HepG2 (cell line): ENCODE data around the gene RAP1GAP2. TPM values are rescaled to one million over a fixed set of nuclear protein-coding genes. Genes with fewer than 3 reads are reported as not detected.

Experiments used
- MAFF ChIP-seq: IDR thresholded peaks from 2 replicates; pipeline ENCODE4 v1.6.1; 2011; ENCODE audit warnings: low read depth, low read length, improper control_type of control experiment
- MED8 ChIP-seq: sonication (generic); formaldehyde crosslinking; IDR thresholded peaks from 2 replicates; pipeline ENCODE4 v1.8.1; 2023; ENCODE audit warnings: mild to moderate bottlenecking, missing genetic modification reagents; ENCODE audit not compliant: insufficient replicate concordance
- MTA1 ChIP-seq: sonication (generic); formaldehyde crosslinking; IDR thresholded peaks from 2 replicates; pipeline ENCODE4 v1.4.0; 2020; ENCODE audit warnings: missing genetic modification reagents, mild to moderate bottlenecking, borderline replicate concordance
- NFRKB ChIP-seq: fragments of 450-650 bp; IDR thresholded peaks from 2 replicates; pipeline ENCODE4 v1.6.1; 2017
- SRY ChIP-seq: sonication (generic); formaldehyde crosslinking; IDR thresholded peaks from 2 replicates; pipeline ENCODE4 v1.8.0; 2022; ENCODE audit warnings: mild to moderate bottlenecking, missing genetic modification reagents
- ZNF121 ChIP-seq: sonication (generic); formaldehyde crosslinking; IDR thresholded peaks from 2 replicates; pipeline ENCODE4 v1.5.0; 2020; ENCODE audit warnings: mild to moderate bottlenecking, missing genetic modification reagents
- ZNF878 ChIP-seq: sonication (generic); formaldehyde crosslinking; IDR thresholded peaks from 2 replicates; pipeline ENCODE4 v1.8.1; 2023; ENCODE audit warnings: mild to moderate bottlenecking, missing genetic modification reagents, moderate library complexity
- polyA plus RNA-seq, 8 experiments: library from polyadenylated mRNA; depleted of rRNA in 3 of 8; stranded (reverse) in 7 of 8; unstranded in 1 of 8; fragments of >200 nt; fragmentation: Illumina TruSeq in 4 of 8; extraction: Trizol in 4 of 8; gene quantifications; 2 replicates each; pipeline versions ENCODE4 v1.2.1 to v1.2.3, GENCODE V29; 2011 to 2016; ENCODE audit warnings: low read depth in 4 of 8, missing spikeins in 1 of 8, mixed read lengths in 1 of 8; ENCODE audit not compliant: insufficient read depth in 1 of 8
- total RNA-seq, 5 experiments: library from RNA; depleted of rRNA; stranded (reverse); fragments of >200 nt; fragmentation: Illumina TruSeq; extraction: Trizol; gene quantifications; 2 replicates each; pipeline ENCODE4 v1.2.3, GENCODE V29; 2016; ENCODE audit warnings: low read depth in 1 of 5
- TF ChIP-seq, protein P1 (sequence below): sonication (generic); formaldehyde crosslinking; IDR thresholded peaks from 2 replicates; pipeline ENCODE4 v1.5.1; 2020; ENCODE audit warnings: mild to moderate bottlenecking, missing genetic modification reagents
- TF ChIP-seq, protein P2 (sequence below): sonication (generic); formaldehyde crosslinking; IDR thresholded peaks from 2 replicates; pipeline ENCODE4 v1.4.0; 2020; ENCODE audit warnings: mild to moderate bottlenecking, missing genetic modification reagents
- TF ChIP-seq, protein P3 (sequence below): sonication (generic); formaldehyde crosslinking; IDR thresholded peaks from 2 replicates; pipeline ENCODE4 v1.5.0; 2020; ENCODE audit warnings: missing genetic modification reagents, mild to moderate bottlenecking, borderline replicate concordance

Gene RAP1GAP2
- total and polyA plus RNA-seq, 2 of the 13 experiments (the other 11 are each of a cell fraction or from before 2014, with no cell fraction given): 10.9 to 12.0 TPM

DNA sequence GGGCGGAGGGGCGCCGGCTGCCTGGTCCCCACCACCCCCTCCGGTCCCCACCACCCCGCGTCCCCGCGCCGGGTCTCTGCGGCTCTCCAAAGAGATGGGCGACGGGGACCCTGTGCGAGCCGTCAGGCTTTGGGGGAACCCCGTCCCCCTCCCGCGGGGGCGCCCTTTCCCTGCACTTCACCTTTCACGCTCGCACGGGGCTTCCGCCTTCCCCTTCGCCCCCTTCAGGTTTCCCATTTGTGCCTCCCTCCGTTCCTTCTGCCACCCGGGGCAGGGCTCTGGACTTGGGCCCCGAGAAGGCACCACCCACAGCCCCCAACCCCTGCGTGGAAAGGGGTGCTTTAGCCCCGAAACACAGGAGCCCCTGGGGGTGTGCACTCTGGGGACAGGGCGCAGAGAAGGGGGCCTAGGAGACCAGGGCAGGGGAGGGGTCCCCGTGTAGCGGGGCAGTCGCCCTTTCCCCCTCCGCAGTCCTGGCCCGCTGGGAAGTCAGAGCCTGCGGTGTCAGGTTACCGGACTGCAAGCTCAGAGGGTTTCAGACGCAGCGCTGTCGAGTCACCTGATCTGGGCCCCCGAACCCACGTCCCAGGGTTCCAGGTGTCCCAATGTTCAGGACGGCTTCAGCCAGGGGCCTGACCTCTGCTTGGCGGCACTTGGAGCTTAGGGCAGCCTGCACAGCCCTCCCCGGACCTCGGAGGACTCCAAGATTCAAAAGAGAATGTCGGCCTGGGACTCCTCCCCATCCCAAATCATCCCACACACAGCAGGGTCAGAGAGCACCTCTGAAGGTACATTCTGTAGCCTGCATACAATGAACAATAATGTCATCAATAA, 40.1 kb upstream of the RAP1GAP2 start (continued):
- TF ChIP-seq, protein P1, sequence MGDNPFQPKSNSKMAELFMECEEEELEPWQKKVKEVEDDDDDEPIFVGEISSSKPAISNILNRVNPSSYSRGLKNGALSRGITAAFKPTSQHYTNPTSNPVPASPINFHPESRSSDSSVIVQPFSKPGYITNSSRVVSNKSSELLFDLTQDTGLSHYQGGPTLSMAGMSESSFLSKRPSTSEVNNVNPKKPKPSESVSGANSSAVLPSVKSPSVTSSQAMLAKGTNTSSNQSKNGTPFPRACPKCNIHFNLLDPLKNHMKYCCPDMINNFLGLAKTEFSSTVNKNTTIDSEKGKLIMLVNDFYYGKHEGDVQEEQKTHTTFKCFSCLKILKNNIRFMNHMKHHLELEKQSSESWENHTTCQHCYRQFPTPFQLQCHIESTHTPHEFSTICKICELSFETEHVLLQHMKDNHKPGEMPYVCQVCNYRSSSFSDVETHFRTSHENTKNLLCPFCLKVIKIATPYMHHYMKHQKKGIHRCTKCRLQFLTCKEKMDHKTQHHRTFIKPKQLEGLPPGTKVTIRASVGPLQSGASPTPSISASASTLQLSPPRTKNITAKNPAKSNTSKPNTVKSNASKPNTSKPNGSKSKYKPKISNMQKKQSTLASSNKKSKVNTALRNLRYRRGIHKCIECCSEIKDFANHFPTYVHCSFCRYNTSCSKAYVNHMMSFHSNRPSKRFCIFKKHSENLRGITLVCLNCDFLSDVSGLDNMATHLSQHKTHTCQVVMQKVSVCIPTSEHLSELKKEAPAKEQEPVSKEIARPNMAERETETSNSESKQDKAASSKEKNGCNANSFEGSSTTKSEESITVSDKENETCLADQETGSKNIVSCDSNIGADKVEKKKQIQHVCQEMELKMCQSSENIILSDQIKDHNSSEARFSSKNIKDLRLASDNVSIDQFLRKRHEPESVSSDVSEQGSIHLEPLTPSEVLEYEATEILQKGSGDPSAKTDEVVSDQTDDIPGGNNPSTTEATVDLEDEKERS (CRISPR knock-in tag): no peak
- no peak for TF ChIP-seq MTA1 (CRISPR knock-in tag)
- TF ChIP-seq ZNF121: 0 out of 2 replicates have a peak, but pooled peaks have one; percentile 8
- no peak for TF ChIP-seq NFRKB
- TF ChIP-seq, protein P2, sequence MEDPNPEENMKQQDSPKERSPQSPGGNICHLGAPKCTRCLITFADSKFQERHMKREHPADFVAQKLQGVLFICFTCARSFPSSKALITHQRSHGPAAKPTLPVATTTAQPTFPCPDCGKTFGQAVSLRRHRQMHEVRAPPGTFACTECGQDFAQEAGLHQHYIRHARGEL: 0 out of 2 replicates have a peak, but pooled peaks have one; percentile 23
- no peak for TF ChIP-seq ZNF878
- TF ChIP-seq, protein P3, sequence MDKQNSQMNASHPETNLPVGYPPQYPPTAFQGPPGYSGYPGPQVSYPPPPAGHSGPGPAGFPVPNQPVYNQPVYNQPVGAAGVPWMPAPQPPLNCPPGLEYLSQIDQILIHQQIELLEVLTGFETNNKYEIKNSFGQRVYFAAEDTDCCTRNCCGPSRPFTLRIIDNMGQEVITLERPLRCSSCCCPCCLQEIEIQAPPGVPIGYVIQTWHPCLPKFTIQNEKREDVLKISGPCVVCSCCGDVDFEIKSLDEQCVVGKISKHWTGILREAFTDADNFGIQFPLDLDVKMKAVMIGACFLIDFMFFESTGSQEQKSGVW: no peak
- TF ChIP-seq MED8 (CRISPR knock-in tag): no peak
- TF ChIP-seq MAFF: no peak
- TF ChIP-seq SRY (CRISPR knock-in tag): peak; percentile 33; the same call in 1 of the 2 replicates
